Brain microvascular endothelial cell (primary cell): ENCODE results near the gene TBXAS1.

ENCODE experiments used
- DNase-seq: peaks from one replicate; pipeline ENCODE4 v3.0.0-alpha.2; 2020
- H3K27ac ChIP-seq: fragments of 250-450 bp; sonication (Bioruptor Pico); 2 replicates; pipeline ENCODE4 v1.5.1; 2020; ENCODE audit warnings: mild to moderate bottlenecking, moderate library complexity
- H3K27me3 ChIP-seq: fragments of 250-450 bp; sonication (Bioruptor Pico); replicated peaks from 2 replicates; pipeline ENCODE4 v1.5.1; 2020; ENCODE audit warnings: mild to moderate bottlenecking
- H3K36me3 ChIP-seq: fragments of 250-450 bp; sonication (Bioruptor Pico); replicated peaks from 2 replicates; pipeline ENCODE4 v1.5.1; 2020; ENCODE audit warnings: mild to moderate bottlenecking
- H3K4me3 ChIP-seq: 2 replicates; pipeline ENCODE4 v1.5.1; 2011; ENCODE audit warnings: low read depth, mild to moderate bottlenecking, control low read depth, low read length, moderate library complexity
- in situ Hi-C: cut with HindIII; loops from 2 replicates; pipeline ENCODE4 v1.10.0; 2017; ENCODE audit warnings: low sequenced_read_pairs, low pct_ligation_motif_present
- TF ChIP-seq, protein P1 (sequence below): IDR thresholded peaks from 2 replicates; pipeline ENCODE4 v1.5.1; 2011; ENCODE audit warnings: low read depth, mild to moderate bottlenecking, moderate library complexity, low read length, control low read depth, inconsistent platforms; ENCODE audit errors: missing control alignments

TBXAS1 gene

DNA sequence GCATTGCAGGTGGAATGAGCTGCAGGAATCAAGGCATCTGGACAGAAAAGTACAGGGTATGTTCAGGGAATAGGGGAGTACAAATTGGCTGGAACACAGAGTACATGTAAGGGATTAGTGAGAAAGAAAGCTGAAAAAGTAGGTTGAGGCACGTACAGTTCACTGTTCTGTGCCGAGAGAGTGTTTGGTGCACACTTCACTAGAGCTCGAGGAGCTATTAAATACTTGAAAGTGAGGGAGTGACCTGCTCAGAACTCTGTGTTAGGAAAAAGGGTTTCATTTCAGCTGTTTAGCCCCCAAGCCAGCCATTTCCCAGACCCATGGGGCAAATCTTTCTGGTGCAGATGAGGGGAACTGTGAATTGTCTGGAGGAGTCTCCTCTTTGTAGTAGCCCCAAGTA lies 115.2 kb downstream of the TBXAS1 start:
- Histone ChIP-seq H3K27ac (no peak overlapping the region), H3K4me3 (no peak overlapping the region), H3K27me3 (peaks cover 1% of the 10 kb centered on the region), H3K36me3 (no peaks in the 10 kb centered on the region)
- in situ Hi-C loops, result no loop called here
- no peak for DNase-seq
- TF ChIP-seq, protein P1, sequence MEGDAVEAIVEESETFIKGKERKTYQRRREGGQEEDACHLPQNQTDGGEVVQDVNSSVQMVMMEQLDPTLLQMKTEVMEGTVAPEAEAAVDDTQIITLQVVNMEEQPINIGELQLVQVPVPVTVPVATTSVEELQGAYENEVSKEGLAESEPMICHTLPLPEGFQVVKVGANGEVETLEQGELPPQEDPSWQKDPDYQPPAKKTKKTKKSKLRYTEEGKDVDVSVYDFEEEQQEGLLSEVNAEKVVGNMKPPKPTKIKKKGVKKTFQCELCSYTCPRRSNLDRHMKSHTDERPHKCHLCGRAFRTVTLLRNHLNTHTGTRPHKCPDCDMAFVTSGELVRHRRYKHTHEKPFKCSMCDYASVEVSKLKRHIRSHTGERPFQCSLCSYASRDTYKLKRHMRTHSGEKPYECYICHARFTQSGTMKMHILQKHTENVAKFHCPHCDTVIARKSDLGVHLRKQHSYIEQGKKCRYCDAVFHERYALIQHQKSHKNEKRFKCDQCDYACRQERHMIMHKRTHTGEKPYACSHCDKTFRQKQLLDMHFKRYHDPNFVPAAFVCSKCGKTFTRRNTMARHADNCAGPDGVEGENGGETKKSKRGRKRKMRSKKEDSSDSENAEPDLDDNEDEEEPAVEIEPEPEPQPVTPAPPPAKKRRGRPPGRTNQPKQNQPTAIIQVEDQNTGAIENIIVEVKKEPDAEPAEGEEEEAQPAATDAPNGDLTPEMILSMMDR, result no peak

DNA sequence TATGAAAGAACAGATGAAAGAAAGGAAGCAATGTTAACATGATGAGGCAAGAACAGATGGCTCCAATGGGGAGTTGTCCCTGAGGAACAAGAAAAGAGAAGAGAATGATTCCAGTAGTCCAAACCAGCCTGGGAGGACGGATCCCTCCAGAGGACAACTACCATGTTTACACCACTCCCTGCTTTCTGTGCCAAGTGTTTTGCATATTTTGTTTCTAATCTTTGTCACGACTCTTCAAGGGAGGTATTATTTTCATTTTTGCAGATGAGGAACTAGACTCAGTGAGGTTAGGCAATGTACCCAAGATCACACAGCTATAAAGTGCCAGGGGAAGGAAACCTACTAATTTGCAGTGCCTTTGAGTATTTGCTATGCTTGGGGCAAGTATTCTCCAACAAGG lies 117.5 kb downstream of the TBXAS1 start:
- no peaks in the 10 kb centered on the region for H3K36me3 ChIP-seq
- in situ Hi-C loops, result no loop called here
- H3K27me3 ChIP-seq, result peaks cover 1% of the 10 kb centered on the region
- H3K4me3 ChIP-seq, result no peak overlapping the region
- TF ChIP-seq, protein P1, result no peak
- no peak for DNase-seq
- H3K27ac ChIP-seq, result no peak overlapping the region

DNA sequence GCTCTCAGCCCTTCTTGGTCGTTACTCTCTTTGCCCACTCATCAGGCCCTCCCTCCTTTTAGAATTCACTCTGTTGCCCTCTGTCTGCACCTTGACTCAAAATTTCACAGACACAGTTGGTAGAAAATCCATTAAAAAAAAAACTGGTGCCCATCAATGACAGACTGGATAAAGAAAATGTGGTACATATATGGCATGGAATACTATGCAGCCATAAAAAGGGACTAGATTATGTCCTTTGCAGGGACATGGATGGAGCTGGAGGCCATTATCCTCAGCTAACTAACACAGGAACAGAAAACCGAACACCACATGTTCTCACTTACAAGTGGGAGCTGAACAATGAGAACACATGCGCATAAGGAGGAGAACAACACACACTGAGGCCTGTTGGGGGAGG lies 118.0 kb downstream of the TBXAS1 start:
- H3K36me3 ChIP-seq, result no peaks in the 10 kb centered on the region
- H3K4me3 ChIP-seq, result no peak overlapping the region
- peaks cover 1% of the 10 kb centered on the region for H3K27me3 ChIP-seq
- no peak for DNase-seq
- in situ Hi-C loops, result no loop called here
- H3K27ac ChIP-seq, result no peak overlapping the region
- TF ChIP-seq, protein P1, result no peak

DNA sequence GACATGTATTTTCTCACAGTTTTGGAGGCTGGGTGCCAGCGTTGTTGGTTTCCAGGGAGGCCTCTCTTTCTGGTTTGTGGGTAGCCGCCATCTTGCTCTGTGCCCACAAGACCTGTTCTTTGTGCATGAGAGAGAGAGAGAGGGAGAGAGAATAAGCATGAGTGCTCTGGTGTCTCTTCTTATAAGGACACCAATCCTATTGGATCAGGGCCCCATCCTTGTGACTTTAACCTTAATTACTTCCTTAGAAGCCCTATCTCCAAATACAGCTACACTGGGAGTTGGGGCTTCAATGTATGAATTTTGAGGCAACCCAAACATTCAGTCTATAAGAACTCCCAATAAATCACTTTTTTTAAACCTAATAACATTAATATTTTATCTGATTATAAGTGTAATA lies 119.1 kb downstream of the TBXAS1 start:
- no peak for DNase-seq
- Histone ChIP-seq H3K4me3 (no peak overlapping the region), H3K27me3 (peaks cover 1% of the 10 kb centered on the region), H3K27ac (no peak overlapping the region), H3K36me3 (no peaks in the 10 kb centered on the region)
- TF ChIP-seq, protein P1, result no peak
- in situ Hi-C loops, result no loop called here

DNA sequence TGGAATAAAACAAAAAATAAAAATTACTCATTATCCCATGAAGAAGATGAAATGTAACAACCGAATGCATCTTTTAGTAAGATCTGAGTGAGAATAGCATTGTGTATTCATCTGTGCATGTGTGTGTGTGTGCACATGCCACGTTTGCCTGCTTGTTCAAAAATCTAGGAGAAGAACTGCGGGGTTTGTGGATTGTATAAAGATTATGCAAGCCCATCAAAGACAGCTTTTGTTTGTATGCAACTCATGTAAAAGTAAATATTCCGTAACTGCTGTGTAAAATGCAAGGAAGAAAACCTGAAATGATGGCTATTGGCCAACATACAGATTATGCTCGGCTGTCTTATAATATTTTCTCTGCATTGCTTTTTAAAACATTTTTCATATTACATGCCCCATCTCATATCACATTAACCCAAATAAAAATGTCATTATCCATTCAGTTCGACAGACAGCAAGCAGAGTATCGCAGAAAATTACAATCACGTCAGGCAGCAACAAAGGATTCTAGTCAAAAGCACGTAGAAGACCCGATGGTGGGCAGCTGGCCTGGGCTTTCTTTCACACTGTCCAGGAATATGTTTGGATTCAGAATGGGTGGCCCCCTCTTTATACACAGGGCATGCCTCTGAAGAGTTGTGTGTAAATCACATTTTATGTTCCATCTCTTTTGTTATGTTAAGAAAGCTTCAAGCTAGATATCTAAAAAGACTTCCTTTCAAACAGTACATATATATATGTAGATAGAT lies 119.7 kb downstream of the TBXAS1 start:
- no peak overlapping the region for H3K27ac ChIP-seq
- DNase-seq, result no peak
- in situ Hi-C loops, result no loop called here
- TF ChIP-seq, protein P1, result no peak
- H3K4me3 ChIP-seq, result no peak overlapping the region
- no peaks in the 10 kb centered on the region for H3K36me3 ChIP-seq
- peaks cover 1% of the 10 kb centered on the region for H3K27me3 ChIP-seq

DNA sequence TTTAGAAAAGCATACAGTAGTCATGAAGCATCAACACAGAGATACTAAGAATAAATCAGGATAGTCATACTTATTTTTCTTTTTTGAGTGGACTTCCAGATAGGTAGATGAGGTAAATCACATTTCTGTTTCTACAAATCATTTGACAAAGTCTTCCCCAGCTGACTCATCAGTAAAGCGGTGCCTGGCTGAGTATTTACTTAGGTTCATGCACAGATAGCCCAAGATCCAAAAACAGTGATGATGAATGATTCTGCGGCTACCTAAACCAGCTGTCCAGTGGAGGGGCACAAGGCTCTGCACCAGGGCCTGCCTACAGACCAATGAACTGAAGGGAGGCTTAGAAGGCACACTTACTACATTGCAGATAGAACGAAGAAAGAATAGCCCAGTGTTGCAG lies 120.6 kb downstream of the TBXAS1 start:
- no peak overlapping the region for H3K27ac ChIP-seq
- H3K27me3 ChIP-seq, result no peaks in the 10 kb centered on the region
- H3K36me3 ChIP-seq, result no peaks in the 10 kb centered on the region
- no peak for DNase-seq
- H3K4me3 ChIP-seq, result no peak overlapping the region
- in situ Hi-C loops, result no loop called here
- TF ChIP-seq, protein P1, result no peak
